H1 (cell line): Measurements from ENCODE around the gene RXRA. TPM values are rescaled to one million over a fixed set of nuclear protein-coding genes. Genes with fewer than 3 reads are reported as not detected.

ENCODE experiments used
- polyA plus RNA-seq, 7 experiments: library from polyadenylated mRNA; depleted of rRNA in 3 of 7; stranded (reverse) in 5 of 7; unstranded in 2 of 7; fragments of >200 nt in 5 of 7; fragments of 200-250 nt in 2 of 7; gene quantifications; 1 replicate in 5 of 7; 2 replicates in 1 of 7; 4 replicates in 1 of 7; pipeline versions ENCODE4 v1.2.1 to v1.2.3, GENCODE V29; 2011 to 2013; ENCODE audit warnings: missing spikeins in 2 of 7, mixed read lengths in 2 of 7
- total RNA-seq: library from RNA; stranded (reverse); fragmentation: NEBNext Ultra II Directional; extraction: Animal tissue kit (Norgen Biotek cat#: 25700); gene quantifications from 2 replicates; pipeline ENCODE4 v1.2.1, GENCODE V29; 2021
- TF ChIP-seq, protein P1 (sequence below): IDR thresholded peaks from 2 replicates; pipeline ENCODE4 v1.6.1; 2011; ENCODE audit warnings: low read length, improper control_type of control experiment

RXRA gene
- total and polyA plus RNA-seq, 2 of the 8 experiments (the other 6 are each of a cell fraction or from before 2014, with no cell fraction given): 9.8 to 29.4 TPM

DNA sequence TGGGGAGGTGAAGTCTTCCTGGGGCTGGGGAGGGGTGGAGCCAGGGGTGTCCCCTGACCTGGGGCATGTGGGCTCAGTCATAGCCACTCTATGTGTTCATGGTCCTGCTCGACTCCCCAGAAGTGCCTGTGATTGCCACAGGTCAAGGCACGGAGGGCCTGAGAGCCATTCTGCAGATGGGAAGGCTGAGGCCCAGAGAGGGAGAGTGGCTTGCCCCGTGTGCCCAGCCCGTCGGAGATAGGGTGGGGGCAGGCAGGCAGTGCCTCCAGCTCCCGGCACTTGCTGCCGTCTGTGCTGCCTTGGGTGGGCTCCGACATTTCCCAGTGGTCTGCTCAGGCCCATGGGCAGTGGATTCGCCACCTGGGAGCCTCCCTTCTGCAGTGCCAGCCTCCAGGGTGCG, 74.0 kb downstream of the RXRA start (continued):
- TF ChIP-seq, protein P1, sequence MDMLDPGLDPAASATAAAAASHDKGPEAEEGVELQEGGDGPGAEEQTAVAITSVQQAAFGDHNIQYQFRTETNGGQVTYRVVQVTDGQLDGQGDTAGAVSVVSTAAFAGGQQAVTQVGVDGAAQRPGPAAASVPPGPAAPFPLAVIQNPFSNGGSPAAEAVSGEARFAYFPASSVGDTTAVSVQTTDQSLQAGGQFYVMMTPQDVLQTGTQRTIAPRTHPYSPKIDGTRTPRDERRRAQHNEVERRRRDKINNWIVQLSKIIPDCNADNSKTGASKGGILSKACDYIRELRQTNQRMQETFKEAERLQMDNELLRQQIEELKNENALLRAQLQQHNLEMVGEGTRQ: no peak
